Measurements from ENCODE around the gene HSD17B11.

DNA sequence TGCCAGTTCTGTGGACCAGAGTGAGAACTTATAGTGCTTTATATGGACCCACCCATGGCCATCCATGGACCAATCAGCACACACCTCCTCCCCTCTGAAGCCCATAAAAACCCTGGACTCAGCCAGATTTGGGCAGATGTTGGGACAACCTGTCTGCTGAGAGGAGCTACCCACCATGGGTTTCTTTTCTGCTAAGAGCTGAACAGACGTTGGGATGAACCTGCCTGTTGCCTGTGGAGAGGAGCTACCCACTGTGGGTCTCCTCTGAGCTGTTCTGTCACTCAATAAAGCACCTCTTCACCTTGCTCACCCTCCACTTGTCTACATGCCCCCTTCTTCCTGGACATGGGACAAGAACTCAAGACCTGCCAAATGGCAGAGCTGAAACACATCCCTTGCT, 9.0 kb upstream of the HSD17B11 start:
- TF ChIP-seq ZNF548 (tag by site-specific recombination; IDR thresholded peaks at IDR 0.05) (no peak), ZNF473 (tag by site-specific recombination; IDR thresholded peaks at IDR 0.05) (no peak), ZNF311 (tag by site-specific recombination; IDR thresholded peaks at IDR 0.05; ENCODE audit: borderline replicate concordance) (no peak)

All from HEK293 (cell line).